Endothelial cell of umbilical vein (primary cell): ENCODE data around the gene AXIN2. TPM values are rescaled to one million over a fixed set of nuclear protein-coding genes. Genes with fewer than 3 reads are reported as not detected.

Experiments
- BruUV-seq: library from RNA; stranded (reverse); fragments of 400-500 nt; replicated peaks from 2 replicates; lab custom pipeline; 2021; lab: Mats Ljungman, UMichigan
- CTCF ChIA-PET: fragments of 300-600, 350-600 bp; sonication (Branson Sonifier 250); formaldehyde crosslinking; loops from one replicate; lab custom pipeline; 2021; ENCODE audit warnings: antibody characterized with exemption, inconsistent platforms; lab: Charles Lee
- POLR2A ChIA-PET: fragments of 300-600, 350-600 bp; sonication (Branson Sonifier 250); formaldehyde crosslinking; loops from one replicate; lab custom pipeline; 2021; ENCODE audit warnings: antibody characterized with exemption, inconsistent platforms; lab: Charles Lee
- DNase-seq: peaks from one replicate; pipeline ENCODE4 v3.0.0-alpha.2; 2011; ENCODE audit warnings: low read depth, low spot score
- FAIRE-seq: peaks from 2 replicates; lab custom pipeline; 2011; peaks lifted over from hg19 to GRCh38; lab: Jason Lieb, UNC
- H2AFZ ChIP-seq: 2 replicates; pipeline ENCODE4 v1.6.0; 2012; ENCODE audit warnings: low read depth, low read length, control low read depth, inconsistent platforms
- H3K27ac ChIP-seq: 2 replicates; pipeline ENCODE4 v1.5.1; 2011; ENCODE audit warnings: low read depth, mild to moderate bottlenecking, control low read depth, low read length, moderate library complexity; ENCODE audit not compliant: insufficient read depth
- H3K27me3 ChIP-seq, 2 experiments: 2 replicates each; pipeline versions ENCODE4 v1.6.0 to v1.6.1; 2011; ENCODE audit warnings: low read length in 2 of 2, mixed read lengths in 1 of 2; ENCODE audit not compliant: control insufficient read depth in 2 of 2, insufficient read depth in 2 of 2
- H3K36me3 ChIP-seq, 2 experiments: 2 replicates in 1 of 2; 3 replicates in 1 of 2; pipeline ENCODE4 v1.5.1; 2011; ENCODE audit warnings: low read length in 2 of 2, mild to moderate bottlenecking in 1 of 2, moderate library complexity in 1 of 2; ENCODE audit not compliant: control insufficient read depth in 2 of 2, insufficient read depth in 2 of 2; ENCODE audit errors: extremely low read depth in 1 of 2
- H3K4me1 ChIP-seq: 3 replicates; pipeline ENCODE4 v1.5.1; 2011; ENCODE audit warnings: mild to moderate bottlenecking, low read length; ENCODE audit not compliant: control insufficient read depth, insufficient read depth; ENCODE audit errors: extremely low read depth
- H3K4me2 ChIP-seq: 2 replicates; pipeline ENCODE4 v1.6.1; 2011; ENCODE audit warnings: low read length, control low read depth, mixed read lengths; ENCODE audit not compliant: insufficient read depth
- H3K4me3 ChIP-seq, 3 experiments: fragments of 200-600 bp in 1 of 3; sonication (generic), shearing (Covaris generic) in 1 of 3; replicated peaks in 1 of 3; 2 replicates each; pipeline ENCODE4 v1.5.1; 2011 to 2016; ENCODE audit warnings: control low read depth in 3 of 3, low read length in 3 of 3, mild to moderate bottlenecking in 2 of 3, inconsistent platforms in 1 of 3, low read depth in 1 of 3, moderate library complexity in 1 of 3; ENCODE audit not compliant: insufficient read depth in 1 of 3
- H3K79me2 ChIP-seq: 2 replicates; pipeline ENCODE4 v1.6.0; 2012; ENCODE audit warnings: low read length, inconsistent platforms; ENCODE audit not compliant: control insufficient read depth, insufficient read depth
- H3K9ac ChIP-seq: replicated peaks from 2 replicates; pipeline ENCODE3; 2011; ENCODE audit warnings: low read length, control low read depth; ENCODE audit not compliant: insufficient read depth; ENCODE audit errors: extremely low read depth
- H3K9me1 ChIP-seq: replicated peaks from 3 replicates; pipeline ENCODE4 v1.6.0; 2011; ENCODE audit warnings: mild to moderate bottlenecking, low read length; ENCODE audit not compliant: control insufficient read depth, insufficient read depth; ENCODE audit errors: extremely low read depth
- H3K9me3 ChIP-seq: replicated peaks from 2 replicates; pipeline ENCODE4 v1.5.1; 2012; ENCODE audit warnings: low read length, inconsistent platforms; ENCODE audit not compliant: control insufficient read depth, insufficient read depth
- H4K20me1 ChIP-seq: replicated peaks from 2 replicates; pipeline ENCODE3; 2011; ENCODE audit warnings: mild to moderate bottlenecking, low read length; ENCODE audit not compliant: control insufficient read depth, insufficient read depth; ENCODE audit errors: extremely low read depth
- EZH2 ChIP-seq: IDR thresholded peaks from 2 replicates; pipeline ENCODE4 v1.6.1; 2012; ENCODE audit warnings: borderline replicate concordance, low read depth, mild to moderate bottlenecking, moderate library complexity, low read length, inconsistent platforms; ENCODE audit not compliant: severe bottlenecking
- FOS ChIP-seq: IDR thresholded peaks from 2 replicates; pipeline ENCODE4 v1.6.1; 2011; ENCODE audit warnings: mild to moderate bottlenecking, low read length, moderate library complexity, borderline replicate concordance; ENCODE audit not compliant: insufficient read depth
- GATA2 ChIP-seq: IDR thresholded peaks from 2 replicates; pipeline ENCODE4 v1.7.0; 2011; ENCODE audit warnings: low read depth, mild to moderate bottlenecking, moderate library complexity, mixed read lengths, low read length; ENCODE audit not compliant: insufficient read length, insufficient read depth
- JUN ChIP-seq: IDR thresholded peaks from 2 replicates; pipeline ENCODE4 v1.6.1; 2011; ENCODE audit warnings: borderline replicate concordance, low read depth; ENCODE audit not compliant: insufficient read length, insufficient read depth
- MYC ChIP-seq: IDR thresholded peaks from one replicate; pipeline ENCODE4 v1.6.1; 2011; ENCODE audit warnings: mild to moderate bottlenecking, low read depth, low read length
- POLR2A ChIP-seq: IDR thresholded peaks from 2 replicates; pipeline ENCODE4 v1.6.1; 2012; ENCODE audit warnings: low read depth, mild to moderate bottlenecking, control low read depth, low read length
- POLR2AphosphoS5 ChIP-seq: IDR thresholded peaks from 2 replicates; pipeline ENCODE4 v1.6.1; 2012; ENCODE audit warnings: low read depth, mild to moderate bottlenecking, control low read depth, low read length, moderate library complexity; ENCODE audit not compliant: insufficient read depth
- dilution Hi-C: fragments of 300-500 bp; cut with MboI; formaldehyde crosslinking; loops from one replicate; pipeline ENCODE4 v1.15.0; 2019; ENCODE audit warnings: low sequenced_read_pairs; ENCODE audit not compliant: extremely low pct_ligation_motif_present
- intact Hi-C: fragments of 100-400 bp; cut with micrococcal nuclease; formaldehyde crosslinking; loops from one replicate; pipeline ENCODE4 v1.10.0; 2022
- polyA plus RNA-seq, 4 experiments: library from polyadenylated mRNA; depleted of rRNA in 3 of 4; stranded (reverse) in 3 of 4; unstranded in 1 of 4; fragments of >200 nt; gene quantifications; 2 replicates each; pipeline versions ENCODE4 v1.2.1 to v1.2.3, GENCODE V29; 2011 to 2012; ENCODE audit warnings: missing spikeins in 1 of 4
- total RNA-seq: library from RNA; stranded (reverse); gene quantifications from 2 replicates; pipeline ENCODE4 v1.2.3, GENCODE V29; 2021
- TF ChIP-seq, protein P1 (sequence below): IDR thresholded peaks from 2 replicates; pipeline ENCODE4 v1.6.1; 2011; ENCODE audit not compliant: insufficient read depth, insufficient read length
- TF ChIP-seq, protein P2 (sequence below), 2 donors: IDR thresholded peaks; 1 replicate in 1 of 2; 2 replicates in 1 of 2; pipeline ENCODE4 v1.5.1; 2011; ENCODE audit warnings: low read length in 2 of 2, mild to moderate bottlenecking in 2 of 2, moderate library complexity in 2 of 2, control low read depth in 1 of 2, inconsistent platforms in 1 of 2, low read depth in 1 of 2; ENCODE audit not compliant: insufficient read depth in 1 of 2; ENCODE audit errors: extremely low read depth in 1 of 2

Gene AXIN2
- total and polyA plus RNA-seq, 2 donors (not counting 3 experiments of a cell fraction or from before 2014, with no cell fraction given): 1.3 to 3.0 TPM

DNA sequence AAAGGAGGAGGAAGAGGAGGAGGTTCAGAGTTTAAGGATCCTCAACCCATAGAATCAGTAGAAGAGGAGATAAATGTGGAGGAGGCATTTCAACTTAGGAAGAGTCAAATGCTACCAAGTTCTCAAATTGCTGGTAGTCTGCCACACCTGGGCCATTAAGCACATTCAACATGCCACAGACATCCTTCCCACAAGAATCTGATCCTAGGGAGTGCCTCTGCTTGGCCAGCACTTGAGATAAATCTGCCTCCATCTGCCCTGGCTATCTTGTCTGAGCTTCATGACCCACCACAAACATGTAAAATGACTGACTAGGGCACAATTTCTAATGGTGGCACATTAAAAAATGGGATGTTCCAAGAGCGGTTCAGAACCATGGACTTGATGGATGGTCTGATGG lies 37.3 kb upstream of the AXIN2 start:
- Histone ChIP-seq H3K9me1 (no peaks in the 10 kb centered on the region), H4K20me1 (no peaks in the 10 kb centered on the region), H3K27me3 (no peaks in the 10 kb centered on the region), H3K9me3 (no peaks in the 10 kb centered on the region), H3K9ac (no peak overlapping the region), H3K27ac (no peak overlapping the region), H2AFZ (no peak overlapping the region), H3K4me2 (no peak overlapping the region), H3K4me1 (peaks cover 6% of the 10 kb centered on the region), H3K36me3 (no peaks in the 10 kb centered on the region), H3K4me3 (no peak overlapping the region), H3K79me2 (no peaks in the 10 kb centered on the region)
- FAIRE-seq (no peak), DNase-seq (no peak)
- TF ChIP-seq EZH2 (no peak), POLR2A (no peak), JUN (no peak), MYC (no peak), FOS (no peak), POLR2AphosphoS5 (no peak)
- TF ChIP-seq, protein P1, sequence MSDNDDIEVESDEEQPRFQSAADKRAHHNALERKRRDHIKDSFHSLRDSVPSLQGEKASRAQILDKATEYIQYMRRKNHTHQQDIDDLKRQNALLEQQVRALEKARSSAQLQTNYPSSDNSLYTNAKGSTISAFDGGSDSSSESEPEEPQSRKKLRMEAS: no peak
- ChIA-PET POLR2A (no interaction called here), CTCF (no interaction called here)
- intact Hi-C loops: no loop called here
- dilution Hi-C loops: no loop called here
- BruUV-seq: no TSS peak

DNA sequence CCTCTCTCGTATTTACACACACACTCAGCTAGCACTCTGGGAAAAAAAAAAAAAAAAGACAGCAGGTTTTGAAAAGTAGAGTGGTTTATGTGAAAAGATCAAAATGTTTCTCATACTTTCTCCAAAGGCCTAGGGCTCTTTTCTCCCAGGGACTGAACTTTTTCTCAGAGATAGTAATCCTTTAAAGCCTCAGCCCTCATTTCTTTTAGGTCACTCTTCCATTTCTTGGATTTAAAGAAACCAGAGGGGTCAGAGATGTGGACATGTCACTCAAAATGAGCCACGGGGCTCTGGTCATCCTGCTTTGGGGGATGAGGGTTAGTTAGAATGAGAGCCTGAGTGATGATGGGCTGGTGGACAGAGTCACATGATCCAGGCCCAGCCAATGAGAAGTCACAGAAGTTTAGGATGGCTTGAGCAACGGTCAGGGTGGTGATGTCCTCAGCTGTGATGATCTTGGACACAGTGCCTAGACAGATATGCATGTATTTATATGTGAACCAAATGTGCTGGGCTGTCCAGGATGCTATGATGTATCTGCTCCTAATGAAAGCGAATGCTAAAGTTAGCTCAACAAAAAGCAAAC lies 33.7 kb upstream of the AXIN2 start:
- FAIRE-seq (no peak), DNase-seq (no peak)
- TF ChIP-seq POLR2A (no peak), FOS (no peak), EZH2 (no peak), MYC (no peak), JUN (no peak), POLR2AphosphoS5 (no peak), GATA2 (no peak)
- TF ChIP-seq, protein P2, sequence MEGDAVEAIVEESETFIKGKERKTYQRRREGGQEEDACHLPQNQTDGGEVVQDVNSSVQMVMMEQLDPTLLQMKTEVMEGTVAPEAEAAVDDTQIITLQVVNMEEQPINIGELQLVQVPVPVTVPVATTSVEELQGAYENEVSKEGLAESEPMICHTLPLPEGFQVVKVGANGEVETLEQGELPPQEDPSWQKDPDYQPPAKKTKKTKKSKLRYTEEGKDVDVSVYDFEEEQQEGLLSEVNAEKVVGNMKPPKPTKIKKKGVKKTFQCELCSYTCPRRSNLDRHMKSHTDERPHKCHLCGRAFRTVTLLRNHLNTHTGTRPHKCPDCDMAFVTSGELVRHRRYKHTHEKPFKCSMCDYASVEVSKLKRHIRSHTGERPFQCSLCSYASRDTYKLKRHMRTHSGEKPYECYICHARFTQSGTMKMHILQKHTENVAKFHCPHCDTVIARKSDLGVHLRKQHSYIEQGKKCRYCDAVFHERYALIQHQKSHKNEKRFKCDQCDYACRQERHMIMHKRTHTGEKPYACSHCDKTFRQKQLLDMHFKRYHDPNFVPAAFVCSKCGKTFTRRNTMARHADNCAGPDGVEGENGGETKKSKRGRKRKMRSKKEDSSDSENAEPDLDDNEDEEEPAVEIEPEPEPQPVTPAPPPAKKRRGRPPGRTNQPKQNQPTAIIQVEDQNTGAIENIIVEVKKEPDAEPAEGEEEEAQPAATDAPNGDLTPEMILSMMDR (IDR thresholded peaks at IDR 0.05; ENCODE audit: extremely low read depth in 1 of 2, insufficient read depth in 1 of 2, low read depth in 1 of 2, low read length in 2 of 2): no peak
- TF ChIP-seq, protein P1: no peak
- ChIA-PET POLR2A (no interaction called here), CTCF (no interaction called here)
- Histone ChIP-seq H2AFZ (no peak overlapping the region), H3K9me1 (no peaks in the 10 kb centered on the region), H3K36me3 (no peaks in the 10 kb centered on the region), H3K4me1 (peaks cover 5% of the 10 kb centered on the region), H3K9ac (no peak overlapping the region), H3K79me2 (no peaks in the 10 kb centered on the region), H3K27ac (no peak overlapping the region), H3K27me3 (no peaks in the 10 kb centered on the region), H3K9me3 (no peaks in the 10 kb centered on the region), H3K4me2 (no peak overlapping the region), H4K20me1 (no peaks in the 10 kb centered on the region), H3K4me3 (no peak overlapping the region)
- dilution Hi-C loops: no loop called here
- intact Hi-C loops: no loop called here
- BruUV-seq: no TSS peak
